Liver (tissue), 9 donors: ENCODE measurements around the gene DYNC1I2. TPM values are rescaled to one million over a fixed set of nuclear protein-coding genes. Genes with fewer than 3 reads are reported as not detected.

ENCODE experiments used
- DNase-seq: peaks from one replicate; pipeline ENCODE4 v3.0.0-alpha.2; 2017; ENCODE audit warnings: low spot score
- H3K27ac ChIP-seq, 2 donors: one replicate each; pipeline ENCODE4 v1.7.0; 2013; ENCODE audit warnings: inconsistent platforms in 2 of 2, low read length in 2 of 2, control low read depth in 1 of 2, low read depth in 1 of 2, mild to moderate bottlenecking in 1 of 2
- H3K27me3 ChIP-seq, 4 donors: one replicate each; pipeline versions ENCODE4 v1.6.1 to v1.7.0; 2013; ENCODE audit warnings: low read length in 3 of 4, inconsistent platforms in 1 of 4, mild to moderate bottlenecking in 1 of 4, moderate library complexity in 1 of 4; ENCODE audit not compliant: control insufficient read depth in 4 of 4, insufficient read depth in 4 of 4
- H3K36me3 ChIP-seq, 4 donors: one replicate each; pipeline versions ENCODE4 v1.6.1 to v1.7.0; 2013; ENCODE audit warnings: low read length in 3 of 4, mild to moderate bottlenecking in 3 of 4, low read depth in 1 of 4, moderate library complexity in 1 of 4; ENCODE audit not compliant: control insufficient read depth in 4 of 4, insufficient read depth in 3 of 4
- H3K4me1 ChIP-seq, 4 donors: one replicate each; pipeline versions ENCODE4 v1.6.1 to v1.7.0; 2013; ENCODE audit warnings: low read length in 3 of 4, mild to moderate bottlenecking in 3 of 4, moderate library complexity in 1 of 4; ENCODE audit not compliant: control insufficient read depth in 4 of 4, insufficient read depth in 4 of 4
- H3K4me3 ChIP-seq, 3 donors: one replicate each; pipeline versions ENCODE4 v1.6.1 to v1.7.0; 2013; ENCODE audit warnings: low read length in 3 of 3, control low read depth in 1 of 3, low read depth in 1 of 3, mild to moderate bottlenecking in 1 of 3
- H3K9ac ChIP-seq, 2 donors: one replicate each; pipeline ENCODE4 v1.7.0; 2013; ENCODE audit warnings: low read length in 2 of 2, mild to moderate bottlenecking in 2 of 2, moderate library complexity in 2 of 2, control low read depth in 1 of 2, low read depth in 1 of 2
- H3K9me3 ChIP-seq, 4 donors: one replicate each; pipeline versions ENCODE4 v1.6.1 to v1.7.0; 2013; ENCODE audit warnings: low read length in 3 of 4; ENCODE audit not compliant: control insufficient read depth in 4 of 4
- CTCF ChIP-seq: fragments of 150-350 bp; IDR thresholded peaks from 2 replicates; pipeline ENCODE4 v1.5.1; 2017; ENCODE audit warnings: improper control_type of control experiment, low read depth, low read length; ENCODE audit not compliant: missing input control
- EGR1 ChIP-seq, 2 donors: IDR thresholded peaks; 2 replicates each; pipeline ENCODE4 v1.6.1; 2016 to 2018; ENCODE audit warnings: antibody characterized with exemption in 2 of 2, low read depth in 2 of 2
- FOXA1 ChIP-seq: IDR thresholded peaks from 2 replicates; pipeline ENCODE4 v1.6.1; 2016; ENCODE audit warnings: antibody characterized with exemption
- FOXA2 ChIP-seq: IDR thresholded peaks from 2 replicates; pipeline ENCODE4 v1.6.1; 2016; ENCODE audit warnings: antibody characterized with exemption
- GABPA ChIP-seq, 2 donors: IDR thresholded peaks in 1 of 2; conservative IDR thresholded peaks in 1 of 2; 2 replicates each; pipeline ENCODE4 v1.6.1; 2016; ENCODE audit warnings: antibody characterized with exemption in 2 of 2, mild to moderate bottlenecking in 1 of 2, moderate library complexity in 1 of 2
- HNF4A ChIP-seq, 2 donors: conservative IDR thresholded peaks; 2 replicates each; pipeline ENCODE4 v1.6.1; 2016; ENCODE audit warnings: antibody characterized with exemption in 2 of 2, mild to moderate bottlenecking in 2 of 2
- HNF4G ChIP-seq: IDR thresholded peaks from 2 replicates; pipeline ENCODE4 v1.6.1; 2016; ENCODE audit warnings: antibody characterized with exemption
- JUND ChIP-seq, 2 donors: IDR thresholded peaks; 2 replicates each; pipeline ENCODE4 v1.6.1; 2016; ENCODE audit warnings: antibody characterized with exemption in 2 of 2
- MAX ChIP-seq: IDR thresholded peaks from 2 replicates; pipeline ENCODE4 v1.6.1; 2016; ENCODE audit warnings: antibody characterized with exemption
- NR2F2 ChIP-seq: IDR thresholded peaks from 2 replicates; pipeline ENCODE4 v1.6.1; 2016; ENCODE audit warnings: antibody characterized with exemption
- RAD21 ChIP-seq, 2 donors: IDR thresholded peaks; 2 replicates each; pipeline ENCODE4 v1.6.1; 2016; ENCODE audit warnings: antibody characterized with exemption in 2 of 2, mild to moderate bottlenecking in 2 of 2
- REST ChIP-seq: IDR thresholded peaks from 2 replicates; pipeline ENCODE4 v1.6.1; 2016; ENCODE audit warnings: antibody characterized with exemption, mild to moderate bottlenecking
- RXRA ChIP-seq, 2 donors: IDR thresholded peaks; 2 replicates each; pipeline ENCODE4 v1.6.1; 2017 to 2018; ENCODE audit warnings: antibody characterized with exemption in 2 of 2, mild to moderate bottlenecking in 1 of 2
- SP1 ChIP-seq: IDR thresholded peaks from 2 replicates; pipeline ENCODE4 v1.6.1; 2018; ENCODE audit warnings: antibody characterized with exemption, mild to moderate bottlenecking
- TAF1 ChIP-seq: conservative IDR thresholded peaks from 2 replicates; pipeline ENCODE4 v1.6.1; 2016; ENCODE audit warnings: antibody characterized with exemption, mild to moderate bottlenecking
- YY1 ChIP-seq: IDR thresholded peaks from 2 replicates; pipeline ENCODE4 v1.6.1; 2016; ENCODE audit warnings: antibody characterized with exemption, mild to moderate bottlenecking
- WGBS: extraction: QIAGEN DNeasy Blood & Tissue Kit; methylation state at CpG from one replicate; pipeline ENCODE4 v1.1.7; 2013; 5-methylcytosine and 5-hydroxymethylcytosine counted together
- polyA plus RNA-seq, 2 donors: library from polyadenylated mRNA; stranded (reverse) in 1 of 2; unstranded in 1 of 2; fragments of 200-250 nt in 1 of 2; fragments of >200 nt in 1 of 2; fragmentation: Nextera tagmentation in 1 of 2; extraction: Ambion mirVana in 1 of 2; gene quantifications; one replicate each; pipeline versions ENCODE4 v1.2.1 to v1.2.3, GENCODE V29; 2013 to 2015
- total RNA-seq, 2 donors: library from RNA; depleted of rRNA; stranded (reverse); fragments of >200 nt; gene quantifications; one replicate each; pipeline ENCODE4 v1.2.3, GENCODE V29; 2014
- TF ChIP-seq, protein P1 (sequence below): IDR thresholded peaks from 2 replicates; pipeline ENCODE4 v1.6.1; 2016; ENCODE audit warnings: antibody characterized with exemption
- TF ChIP-seq, protein P2 (sequence below): IDR thresholded peaks from 2 replicates; pipeline ENCODE4 v1.6.1; 2016; ENCODE audit warnings: antibody characterized with exemption
- donor health status: healthy.
- donor health status: healthy.
- donor health status: healthy.
- donor health status: healthy.
- donor health status: healthy.

Gene DYNC1I2
- total and polyA plus RNA-seq, 4 donors = 20.4 to 45.2 (median 28.1) TPM

GRCh38 chr2:171745806-171746205, 58.5 kb downstream of the DYNC1I2 start:
- Histone ChIP-seq H3K4me1 (no peaks in the 10 kb centered on the region), H3K4me3 (no peak overlapping the region), H3K27ac (no peak overlapping the region), H3K9ac (no peak overlapping the region), H3K9me3 (no peaks in the 10 kb centered on the region), H3K27me3 (no peaks in the 10 kb centered on the region), H3K36me3 (peaks cover 3 to 32% (median 29%) of the 10 kb centered on the region in 4 donors)
- no peak for DNase-seq
- WGBS = 88% methylated on average over 4 of the region's 4 CpGs
- TF ChIP-seq JUND (IDR thresholded peaks at IDR 0.05) (no peak), YY1 (no peak), GABPA (IDR thresholded peaks at IDR 0.05 in 1 of 2, conservative IDR thresholded peaks at IDR 0.05 in 1 of 2) (no peak), TAF1 (no peak), CTCF (no peak)
- TF ChIP-seq, protein P1, sequence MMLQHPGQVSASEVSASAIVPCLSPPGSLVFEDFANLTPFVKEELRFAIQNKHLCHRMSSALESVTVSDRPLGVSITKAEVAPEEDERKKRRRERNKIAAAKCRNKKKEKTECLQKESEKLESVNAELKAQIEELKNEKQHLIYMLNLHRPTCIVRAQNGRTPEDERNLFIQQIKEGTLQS = no peak

DNA sequence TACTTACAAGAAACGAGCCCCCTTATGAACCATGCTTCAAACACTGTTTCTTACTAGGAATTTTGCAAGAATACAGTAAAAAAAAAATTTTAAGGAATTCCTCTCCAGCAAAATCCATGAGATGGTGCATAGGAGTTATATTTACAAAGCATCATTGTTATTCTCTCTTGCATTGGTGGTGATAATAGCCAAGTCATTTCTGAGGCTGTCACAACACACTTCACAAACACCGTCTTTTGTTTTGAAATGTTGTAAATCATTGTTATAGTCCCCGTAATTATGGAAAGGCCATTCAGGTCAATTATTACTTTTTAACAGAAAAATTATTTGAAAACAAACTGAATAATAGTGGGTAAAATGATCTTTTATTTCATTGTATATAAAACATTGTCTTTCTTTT, 60.1 kb downstream of the DYNC1I2 start:
- Histone ChIP-seq H3K4me3 (no peak overlapping the region), H3K27ac (no peak overlapping the region), H3K36me3 (peaks cover 3 to 40% (median 31%) of the 10 kb centered on the region in 4 donors), H3K4me1 (no peaks in the 10 kb centered on the region), H3K27me3 (no peaks in the 10 kb centered on the region), H3K9ac (no peak overlapping the region), H3K9me3 (no peaks in the 10 kb centered on the region)
- DNase-seq = no peak
- TF ChIP-seq FOXA1 (no peak), YY1 (no peak), TAF1 (no peak), HNF4A (conservative IDR thresholded peaks at IDR 0.05) (no peak), NR2F2 (no peak), FOXA2 (no peak), GABPA (IDR thresholded peaks at IDR 0.05 in 1 of 2, conservative IDR thresholded peaks at IDR 0.05 in 1 of 2) (no peak), MAX (no peak), RAD21 (IDR thresholded peaks at IDR 0.05) (no peak), JUND (IDR thresholded peaks at IDR 0.05) (no peak), HNF4G (no peak), SP1 (no peak), RXRA (IDR thresholded peaks at IDR 0.05) (no peak), REST (no peak), EGR1 (IDR thresholded peaks at IDR 0.05; ENCODE audit: low read depth in 2 of 2) (no peak)
- TF ChIP-seq, protein P2, sequence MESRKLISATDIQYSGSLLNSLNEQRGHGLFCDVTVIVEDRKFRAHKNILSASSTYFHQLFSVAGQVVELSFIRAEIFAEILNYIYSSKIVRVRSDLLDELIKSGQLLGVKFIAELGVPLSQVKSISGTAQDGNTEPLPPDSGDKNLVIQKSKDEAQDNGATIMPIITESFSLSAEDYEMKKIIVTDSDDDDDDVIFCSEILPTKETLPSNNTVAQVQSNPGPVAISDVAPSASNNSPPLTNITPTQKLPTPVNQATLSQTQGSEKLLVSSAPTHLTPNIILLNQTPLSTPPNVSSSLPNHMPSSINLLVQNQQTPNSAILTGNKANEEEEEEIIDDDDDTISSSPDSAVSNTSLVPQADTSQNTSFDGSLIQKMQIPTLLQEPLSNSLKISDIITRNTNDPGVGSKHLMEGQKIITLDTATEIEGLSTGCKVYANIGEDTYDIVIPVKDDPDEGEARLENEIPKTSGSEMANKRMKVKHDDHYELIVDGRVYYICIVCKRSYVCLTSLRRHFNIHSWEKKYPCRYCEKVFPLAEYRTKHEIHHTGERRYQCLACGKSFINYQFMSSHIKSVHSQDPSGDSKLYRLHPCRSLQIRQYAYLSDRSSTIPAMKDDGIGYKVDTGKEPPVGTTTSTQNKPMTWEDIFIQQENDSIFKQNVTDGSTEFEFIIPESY = no peak
- TF ChIP-seq, protein P1 = no peak
- WGBS = 97% methylated on average over 3 of the region's 3 CpGs
